OCI-LY7 (cell line): Measurements from ENCODE around the gene BDH1. TPM values are rescaled to one million over a fixed set of nuclear protein-coding genes. Genes with fewer than 3 reads are reported as not detected.

Experiments
- BruUV-seq: library from RNA; stranded (reverse); fragments of 400-500 nt; replicated peaks from 2 replicates; lab custom pipeline; 2021; lab: Mats Ljungman, UMichigan
- CTCF ChIA-PET: fragments of 300-600 bp; sonication (Branson Sonifier 250); formaldehyde crosslinking; loops from one replicate; lab custom pipeline; 2022; ENCODE audit warnings: antibody characterized with exemption; ENCODE audit not compliant: unreplicated experiment; lab: Charles Lee
- POLR2A ChIA-PET: fragments of 300-600 bp; sonication (Branson Sonifier 250); formaldehyde crosslinking; loops from one replicate; lab custom pipeline; 2022; ENCODE audit warnings: antibody characterized with exemption; lab: Charles Lee
- DNase-seq: peaks from one replicate; pipeline ENCODE4 v3.0.0-alpha.2; 2015; ENCODE audit warnings: low spot score
- H2AFZ ChIP-seq: fragments of 200-600 bp; sonication (generic), shearing (Covaris generic); 2 replicates; pipeline ENCODE4 v1.6.1; 2014; ENCODE audit warnings: mild to moderate bottlenecking, antibody characterized with exemption, low read length, moderate library complexity
- H3K27ac ChIP-seq: fragments of 200-600 bp; sonication (generic); 2 replicates; pipeline ENCODE4 v1.5.1; 2014; ENCODE audit warnings: mixed run types, low read depth, mild to moderate bottlenecking, moderate library complexity, low read length, inconsistent platforms; ENCODE audit not compliant: poor library complexity, severe bottlenecking
- H3K36me3 ChIP-seq: fragments of 200-600 bp; sonication (generic); 2 replicates; pipeline ENCODE4 v1.6.1; 2014; ENCODE audit warnings: mild to moderate bottlenecking, antibody characterized with exemption, low read length, moderate library complexity, mixed read lengths; ENCODE audit not compliant: insufficient read depth
- H3K4me1 ChIP-seq: fragments of 200-600 bp; sonication (generic); 2 replicates; pipeline ENCODE4 v1.5.1; 2014; ENCODE audit warnings: mild to moderate bottlenecking, low read length; ENCODE audit not compliant: insufficient read depth, poor library complexity, severe bottlenecking
- H3K4me2 ChIP-seq: fragments of 200-600 bp; sonication (generic); 2 replicates; pipeline ENCODE4 v1.6.1; 2014; ENCODE audit warnings: mild to moderate bottlenecking, low read length
- H3K4me3 ChIP-seq: fragments of 200-600 bp; sonication (generic); 2 replicates; pipeline ENCODE4 v1.5.1; 2014; ENCODE audit warnings: mild to moderate bottlenecking, low read depth, low read length; ENCODE audit not compliant: poor library complexity, severe bottlenecking
- H3K79me2 ChIP-seq: fragments of 200-600 bp; sonication (generic); 2 replicates; pipeline ENCODE4 v1.6.1; 2016; ENCODE audit warnings: low read depth, mild to moderate bottlenecking, low read length, moderate library complexity, mixed read lengths; ENCODE audit not compliant: insufficient read depth
- H3K9me2 ChIP-seq: fragments of 200-600 bp; sonication (generic); 2 replicates; pipeline ENCODE4 v1.6.1; 2016; ENCODE audit warnings: mild to moderate bottlenecking, low read length, mixed read lengths; ENCODE audit not compliant: insufficient read depth
- H3K9me3 ChIP-seq: fragments of 200-600 bp; sonication (generic); 2 replicates; pipeline ENCODE4 v1.6.1; 2014; ENCODE audit warnings: mild to moderate bottlenecking, mixed run types, low read length, mixed read lengths
- H4K20me1 ChIP-seq: fragments of 200-600 bp; sonication (generic); 2 replicates; pipeline ENCODE4 v1.6.1; 2014; ENCODE audit warnings: mild to moderate bottlenecking, antibody characterized with exemption, low read length, moderate library complexity, mixed read lengths; ENCODE audit not compliant: insufficient read depth
- EZH2phosphoT487 ChIP-seq: fragments of 200-600 bp; sonication (generic); IDR thresholded peaks from 2 replicates; pipeline ENCODE4 v1.6.1; 2018; ENCODE audit warnings: low read depth, borderline replicate concordance, mild to moderate bottlenecking, mixed run types, antibody characterized with exemption, low read length, moderate library complexity, mixed read lengths
- intact Hi-C: fragments of 100-400 bp; cut with micrococcal nuclease; formaldehyde crosslinking; loops from one replicate; pipeline ENCODE4 v1.10.0; 2022; ENCODE audit not compliant: unreplicated experiment
- total RNA-seq, 2 experiments: library from RNA; depleted of rRNA in 1 of 2; stranded (reverse); fragments of >200 nt in 1 of 2; shearing (Covaris generic) in 1 of 2; gene quantifications; 2 replicates each; pipeline ENCODE4 v1.2.3, GENCODE V29; 2014 to 2022
- TF ChIP-seq, protein P1 (sequence below): fragments of 200-600 bp; sonication (generic); conservative IDR thresholded peaks from 2 replicates; pipeline ENCODE4 v1.5.1; 2014; ENCODE audit warnings: mild to moderate bottlenecking, antibody characterized with exemption, low read length, moderate library complexity, mixed read lengths

The BDH1 gene
- total RNA-seq, 2 experiments from 2014 or later: 14.1 to 14.5 TPM

DNA sequence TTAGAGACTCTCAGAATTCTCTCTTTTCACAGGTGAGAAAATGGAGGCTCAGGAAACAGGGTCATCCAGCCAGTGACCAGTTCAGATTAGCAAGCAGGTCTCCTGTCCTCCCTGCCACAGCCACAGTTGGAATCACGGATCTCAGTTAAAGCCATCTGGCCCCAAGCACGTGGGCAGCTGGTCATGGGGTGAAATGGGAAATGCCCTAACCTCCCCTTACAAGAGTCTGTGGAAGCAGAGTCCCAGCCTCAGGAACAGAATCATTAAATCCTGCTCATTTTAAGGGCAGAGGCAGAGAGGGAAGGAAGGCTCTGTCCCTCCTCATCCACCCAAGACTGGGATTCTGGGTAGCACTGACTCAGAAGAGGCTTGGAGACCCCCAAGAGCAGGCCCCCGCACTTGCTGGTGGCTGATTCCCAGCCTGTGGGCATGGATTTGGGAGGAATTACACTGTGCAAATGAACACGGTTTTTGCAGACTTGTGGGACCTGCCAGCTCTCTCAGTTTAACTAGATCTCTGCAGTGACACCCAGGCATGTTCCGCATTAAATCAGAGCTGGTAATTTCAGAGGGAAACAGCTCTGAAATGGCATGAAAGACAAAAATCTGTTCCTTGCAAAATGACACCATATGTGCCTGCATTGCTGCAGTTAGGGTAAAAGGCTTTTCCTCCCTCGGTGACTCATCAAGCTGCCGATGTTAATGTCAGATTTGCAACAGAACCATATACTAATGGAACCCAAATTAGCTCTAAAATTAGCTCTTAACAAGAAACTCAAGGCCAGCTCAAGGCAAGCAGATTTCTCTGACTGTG is 89.0 kb downstream of the BDH1 start:
- DNase-seq: no peak
- intact Hi-C loops: no loop called here
- CTCF ChIA-PET: no interaction called here
- no peaks in the 10 kb centered on the region for H3K9me3 ChIP-seq
- POLR2A ChIA-PET: interaction anchor here (0.6 to 0.9 kb wide), 3 partner anchors 157 to 261 kb away, joined by 3 read pairs; no protein-coding TSS in a partner anchor
- H3K4me1 ChIP-seq: no peaks in the 10 kb centered on the region
- no peaks in the 10 kb centered on the region for H3K79me2 ChIP-seq
- no TSS peak for BruUV-seq
- no peaks in the 10 kb centered on the region for H3K9me2 ChIP-seq
- no peak overlapping the region for H3K4me2 ChIP-seq
- no peaks in the 10 kb centered on the region for H4K20me1 ChIP-seq
- no peak overlapping the region for H3K27ac ChIP-seq
- TF ChIP-seq, protein P1, sequence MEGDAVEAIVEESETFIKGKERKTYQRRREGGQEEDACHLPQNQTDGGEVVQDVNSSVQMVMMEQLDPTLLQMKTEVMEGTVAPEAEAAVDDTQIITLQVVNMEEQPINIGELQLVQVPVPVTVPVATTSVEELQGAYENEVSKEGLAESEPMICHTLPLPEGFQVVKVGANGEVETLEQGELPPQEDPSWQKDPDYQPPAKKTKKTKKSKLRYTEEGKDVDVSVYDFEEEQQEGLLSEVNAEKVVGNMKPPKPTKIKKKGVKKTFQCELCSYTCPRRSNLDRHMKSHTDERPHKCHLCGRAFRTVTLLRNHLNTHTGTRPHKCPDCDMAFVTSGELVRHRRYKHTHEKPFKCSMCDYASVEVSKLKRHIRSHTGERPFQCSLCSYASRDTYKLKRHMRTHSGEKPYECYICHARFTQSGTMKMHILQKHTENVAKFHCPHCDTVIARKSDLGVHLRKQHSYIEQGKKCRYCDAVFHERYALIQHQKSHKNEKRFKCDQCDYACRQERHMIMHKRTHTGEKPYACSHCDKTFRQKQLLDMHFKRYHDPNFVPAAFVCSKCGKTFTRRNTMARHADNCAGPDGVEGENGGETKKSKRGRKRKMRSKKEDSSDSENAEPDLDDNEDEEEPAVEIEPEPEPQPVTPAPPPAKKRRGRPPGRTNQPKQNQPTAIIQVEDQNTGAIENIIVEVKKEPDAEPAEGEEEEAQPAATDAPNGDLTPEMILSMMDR: no peak
- TF ChIP-seq EZH2phosphoT487: no peak
- no peaks in the 10 kb centered on the region for H3K36me3 ChIP-seq
- H2AFZ ChIP-seq: no peak overlapping the region
- no peak overlapping the region for H3K4me3 ChIP-seq

DNA sequence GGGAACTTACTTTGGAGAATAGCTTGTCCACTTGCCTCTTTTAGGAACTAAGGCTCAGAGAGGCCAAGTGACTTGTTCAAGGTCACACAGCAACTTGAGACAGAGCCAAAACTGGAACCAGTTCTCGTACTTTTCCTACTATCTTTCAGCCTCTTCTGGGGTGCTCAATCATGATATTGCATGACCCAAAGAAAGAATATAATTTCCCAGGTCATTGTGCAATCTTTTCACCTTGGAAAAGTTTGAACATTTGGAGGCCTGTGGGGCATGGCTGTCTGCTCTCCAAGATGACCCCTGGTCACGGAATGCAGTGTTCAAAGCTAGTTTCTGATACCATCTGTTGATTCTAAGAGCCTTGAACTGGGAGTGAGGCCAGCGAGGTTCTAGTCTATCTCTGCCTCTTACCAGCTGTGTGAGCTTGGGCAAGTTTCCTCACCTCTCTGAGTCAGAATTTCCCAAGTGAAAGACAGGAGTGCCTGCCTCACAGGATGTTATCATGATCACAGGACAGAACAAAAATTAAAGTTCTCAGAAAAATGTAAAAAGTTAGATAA is 89.7 kb downstream of the BDH1 start:
- Histone ChIP-seq H3K4me3 (no peak overlapping the region), H2AFZ (no peak overlapping the region), H3K27ac (no peak overlapping the region), H3K79me2 (no peaks in the 10 kb centered on the region), H3K4me2 (no peak overlapping the region), H3K9me3 (no peaks in the 10 kb centered on the region), H3K36me3 (no peaks in the 10 kb centered on the region), H3K9me2 (no peaks in the 10 kb centered on the region), H4K20me1 (no peaks in the 10 kb centered on the region), H3K4me1 (no peaks in the 10 kb centered on the region)
- ChIA-PET POLR2A (no interaction called here), CTCF (interaction anchor here (0.8 kb wide), 1 partner anchor 462 kb away, joined by 3 read pairs; no protein-coding TSS in a partner anchor)
- DNase-seq: no peak
- intact Hi-C loops: no loop called here
- TF ChIP-seq, protein P1: no peak
- TF ChIP-seq EZH2phosphoT487: no peak
- no TSS peak for BruUV-seq
